K562 (cell line): Measurements from ENCODE around the gene NAPB. TPM values are rescaled to one million over a fixed set of nuclear protein-coding genes. Genes with fewer than 3 reads are reported as not detected.
A peak's percentile ranks its signal among the peaks of the same experiment; 100 is the strongest.

ENCODE experiments used
- ASH1L ChIP-seq: fragments of 450-650 bp; IDR thresholded peaks from 2 replicates; pipeline ENCODE4 v1.6.1; 2018; ENCODE audit warnings: borderline replicate concordance, mild to moderate bottlenecking, low read depth; ENCODE audit not compliant: partially characterized antibody
- BACH1 ChIP-seq: fragments of 200-800 bp; sonication (Bioruptor generic); IDR thresholded peaks from 2 replicates; pipeline ENCODE4 v1.6.1; 2016; ENCODE audit warnings: missing genetic modification characterization, missing compliant biosample characterization
- CGGBP1 ChIP-seq: fragments of 250-450 bp; sonication (Bioruptor Pico); IDR thresholded peaks from 2 replicates; pipeline ENCODE4 v1.9.0; 2021; ENCODE audit warnings: mild to moderate bottlenecking
- CLOCK ChIP-seq: fragments of 250-450 bp; sonication (Bioruptor Pico); IDR thresholded peaks from 2 replicates; pipeline ENCODE4 v1.4.0; 2020; ENCODE audit warnings: mild to moderate bottlenecking, moderate library complexity, borderline replicate concordance
- DMBX1 ChIP-seq: fragments of 250-450 bp; sonication (Bioruptor Pico); IDR thresholded peaks from 2 replicates; pipeline ENCODE4 v1.8.0; 2022; ENCODE audit warnings: inconsistent platforms, mild to moderate bottlenecking, moderate library complexity, borderline replicate concordance
- ETV6 ChIP-seq, 3 experiments: fragments of 150-350 bp in 1 of 3; sonication (generic) in 1 of 3; formaldehyde crosslinking in 1 of 3; IDR thresholded peaks; 2 replicates each; pipeline versions ENCODE4 v1.6.1 to v1.8.0; 2014 to 2022; ENCODE audit warnings: borderline replicate concordance in 2 of 3, low read depth in 2 of 3, antibody characterized with exemption in 1 of 3, low read length in 1 of 3, mild to moderate bottlenecking in 1 of 3, missing genetic modification reagents in 1 of 3
- FOXP1 ChIP-seq: sonication (generic); formaldehyde crosslinking; IDR thresholded peaks from 2 replicates; pipeline ENCODE4 v1.8.0; 2022; ENCODE audit warnings: mild to moderate bottlenecking, missing genetic modification reagents
- FUS ChIP-seq: fragments of 200-400 bp; formaldehyde crosslinking; optimal IDR thresholded peaks from 2 replicates; pipeline ENCODE3; 2017; ENCODE audit warnings: low read depth, low read length
- HOXB6 ChIP-seq: fragments of 250-450 bp; sonication (Bioruptor Pico); IDR thresholded peaks from 2 replicates; pipeline ENCODE4 v1.5.1; 2022; ENCODE audit warnings: mild to moderate bottlenecking, borderline replicate concordance
- MEIS2 ChIP-seq: fragments of 450-650 bp; IDR thresholded peaks from 2 replicates; pipeline ENCODE4 v1.6.1; 2014; ENCODE audit warnings: mild to moderate bottlenecking; ENCODE audit not compliant: partially characterized antibody
- SMAD1 ChIP-seq: fragments of 150-350 bp; IDR thresholded peaks from 2 replicates; pipeline ENCODE4 v1.6.1; 2014; ENCODE audit warnings: low read length, low read depth; ENCODE audit not compliant: partially characterized antibody
- ZKSCAN3 ChIP-seq: fragments of 250-450 bp; sonication (Bioruptor Pico); IDR thresholded peaks from 2 replicates; pipeline ENCODE4 v1.4.0; 2020
- ZNF24 ChIP-seq: fragments of 450-650 bp; IDR thresholded peaks from 2 replicates; pipeline ENCODE4 v1.6.1; 2016
- ZNF395 ChIP-seq: fragments of 200-800 bp; sonication (Bioruptor generic); IDR thresholded peaks from 2 replicates; pipeline ENCODE4 v1.6.1; 2017; ENCODE audit warnings: missing genetic modification characterization, missing compliant biosample characterization
- polyA plus RNA-seq, 8 experiments: library from polyadenylated mRNA; depleted of rRNA in 4 of 8; stranded (reverse) in 5 of 8; unstranded in 3 of 8; fragments of >200 nt; fragmentation: Nextera tagmentation in 2 of 8; fragmentation: Illumina TruSeq in 1 of 8; extraction: Ambion mirVana in 2 of 8; extraction: Trizol in 1 of 8; gene quantifications; 2 replicates each; pipeline versions ENCODE4 v1.2.1 to v1.2.3, GENCODE V29; 2011 to 2014; ENCODE audit warnings: inconsistent platforms in 1 of 8, missing spikeins in 1 of 8
- total RNA-seq, 7 experiments: library from RNA; depleted of rRNA in 6 of 7; stranded (reverse); fragments of >200 nt in 6 of 7; fragmentation: Illumina TruSeq in 2 of 7; extraction: Trizol in 2 of 7; gene quantifications; 2 replicates each; pipeline versions ENCODE4 v1.2.1 to v1.2.3, GENCODE V29; 2011 to 2021; ENCODE audit warnings: low replicate concordance in 1 of 7
- TF ChIP-seq, protein P1 (sequence below), 2 experiments: IDR thresholded peaks; 2 replicates each; pipeline ENCODE4 v1.6.1; 2012; ENCODE audit warnings: improper control_type of control experiment in 2 of 2, low read depth in 2 of 2, low read length in 2 of 2, borderline replicate concordance in 1 of 2

The NAPB gene
- total and polyA plus RNA-seq, 9 of the 15 experiments (the other 6 are each of a cell fraction or from before 2014, with no cell fraction given) = 1.4 to 7.7 (median 5.2) TPM

DNA sequence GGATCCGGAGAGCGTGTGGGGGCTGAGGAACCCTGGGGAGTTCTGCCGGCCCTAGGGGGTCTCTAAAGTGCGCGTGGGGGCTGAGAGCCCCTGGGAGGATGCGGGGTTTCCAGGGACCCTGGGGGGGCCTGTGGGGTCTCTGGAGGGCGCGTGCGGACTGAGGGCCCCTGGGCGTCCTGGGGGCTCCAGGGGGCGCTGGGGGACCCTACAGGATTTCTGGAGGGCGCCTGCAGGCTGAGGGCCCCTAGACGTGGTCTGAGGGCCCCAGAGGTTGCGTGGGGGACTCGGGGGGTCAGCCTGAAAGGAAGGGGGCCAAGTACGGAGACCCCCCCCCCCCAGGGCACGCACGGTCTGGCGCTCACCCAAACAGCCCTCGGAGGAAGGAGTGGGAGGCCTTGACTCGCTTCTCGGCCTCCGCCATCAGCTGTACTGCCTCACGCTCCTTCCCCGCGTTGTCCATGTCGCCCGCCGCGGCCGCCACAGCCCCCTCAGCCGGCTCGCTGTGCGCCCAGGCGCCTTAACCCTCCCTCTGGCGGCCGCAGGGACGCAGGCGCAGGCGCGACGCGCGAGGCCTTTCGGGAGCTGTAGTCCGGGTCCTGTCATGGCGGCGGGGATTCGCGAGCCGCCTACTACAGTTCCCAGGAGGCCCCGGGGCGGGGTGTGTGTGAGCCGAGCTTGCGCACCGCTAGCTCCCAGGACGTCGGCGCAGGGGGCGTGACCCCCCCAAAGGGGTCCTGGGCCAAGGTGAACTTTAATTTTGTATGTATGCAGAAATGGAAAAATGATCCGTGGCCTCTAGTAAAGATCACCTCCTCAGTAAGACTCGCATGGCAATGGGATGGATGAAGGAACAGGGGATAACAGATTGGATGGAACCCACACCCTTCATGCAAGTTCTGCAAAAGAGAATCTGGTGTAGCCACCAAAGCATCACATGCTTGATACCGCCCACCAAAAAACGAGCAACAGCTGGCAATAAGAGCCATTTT, at the start of gene NAPB (continued):
- TF ChIP-seq, protein P1, sequence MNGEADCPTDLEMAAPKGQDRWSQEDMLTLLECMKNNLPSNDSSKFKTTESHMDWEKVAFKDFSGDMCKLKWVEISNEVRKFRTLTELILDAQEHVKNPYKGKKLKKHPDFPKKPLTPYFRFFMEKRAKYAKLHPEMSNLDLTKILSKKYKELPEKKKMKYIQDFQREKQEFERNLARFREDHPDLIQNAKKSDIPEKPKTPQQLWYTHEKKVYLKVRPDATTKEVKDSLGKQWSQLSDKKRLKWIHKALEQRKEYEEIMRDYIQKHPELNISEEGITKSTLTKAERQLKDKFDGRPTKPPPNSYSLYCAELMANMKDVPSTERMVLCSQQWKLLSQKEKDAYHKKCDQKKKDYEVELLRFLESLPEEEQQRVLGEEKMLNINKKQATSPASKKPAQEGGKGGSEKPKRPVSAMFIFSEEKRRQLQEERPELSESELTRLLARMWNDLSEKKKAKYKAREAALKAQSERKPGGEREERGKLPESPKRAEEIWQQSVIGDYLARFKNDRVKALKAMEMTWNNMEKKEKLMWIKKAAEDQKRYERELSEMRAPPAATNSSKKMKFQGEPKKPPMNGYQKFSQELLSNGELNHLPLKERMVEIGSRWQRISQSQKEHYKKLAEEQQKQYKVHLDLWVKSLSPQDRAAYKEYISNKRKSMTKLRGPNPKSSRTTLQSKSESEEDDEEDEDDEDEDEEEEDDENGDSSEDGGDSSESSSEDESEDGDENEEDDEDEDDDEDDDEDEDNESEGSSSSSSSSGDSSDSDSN (IDR thresholded peaks at IDR 0.05; ENCODE audit: borderline replicate concordance in 1 of 2, low read depth in 2 of 2, low read length in 2 of 2) = 0 out of 4 replicates have a peak, but pooled peaks of 1 of the 2 experiments have one; percentile 41
- TF ChIP-seq DMBX1 (CRISPR knock-in tag) (no peak), ZNF395 (CRISPR knock-in tag) (no peak), ZKSCAN3 (CRISPR knock-in tag) (no peak), FUS (no peak), ASH1L (no peak), FOXP1 (CRISPR knock-in tag) (no peak), SMAD1 (no peak), CGGBP1 (no peak), CLOCK (CRISPR knock-in tag) (no peak), ETV6 (IDR thresholded peaks at IDR 0.05; ENCODE audit: borderline replicate concordance in 1 of 2, low read depth in 2 of 2, low read length in 1 of 2) (no peak), ETV6 (CRISPR knock-in tag; IDR thresholded peaks at IDR 0.05; ENCODE audit: borderline replicate concordance) (no peak), HOXB6 (no peak), BACH1 (no peak), MEIS2 (peak; percentile 82), ZNF24 (no peak)
